OCI-LY7 (cell line): Measurements from ENCODE around the gene FN3K. TPM values are rescaled to one million over a fixed set of nuclear protein-coding genes. Genes with fewer than 3 reads are reported as not detected.

Experiments used
- BruUV-seq: library from RNA; stranded (reverse); fragments of 400-500 nt; replicated peaks from 2 replicates; lab custom pipeline; 2021; lab: Mats Ljungman, UMichigan
- CTCF ChIA-PET: fragments of 300-600 bp; sonication (Branson Sonifier 250); formaldehyde crosslinking; loops from one replicate; lab custom pipeline; 2022; ENCODE audit warnings: antibody characterized with exemption; ENCODE audit not compliant: unreplicated experiment; lab: Charles Lee
- POLR2A ChIA-PET: fragments of 300-600 bp; sonication (Branson Sonifier 250); formaldehyde crosslinking; loops from one replicate; lab custom pipeline; 2022; ENCODE audit warnings: antibody characterized with exemption; lab: Charles Lee
- DNase-seq: peaks from one replicate; pipeline ENCODE4 v3.0.0-alpha.2; 2015; ENCODE audit warnings: low spot score
- H2AFZ ChIP-seq: fragments of 200-600 bp; sonication (generic), shearing (Covaris generic); 2 replicates; pipeline ENCODE4 v1.6.1; 2014; ENCODE audit warnings: mild to moderate bottlenecking, antibody characterized with exemption, low read length, moderate library complexity
- H3K27ac ChIP-seq: fragments of 200-600 bp; sonication (generic); 2 replicates; pipeline ENCODE4 v1.5.1; 2014; ENCODE audit warnings: mixed run types, low read depth, mild to moderate bottlenecking, moderate library complexity, low read length, inconsistent platforms; ENCODE audit not compliant: poor library complexity, severe bottlenecking
- H3K36me3 ChIP-seq: fragments of 200-600 bp; sonication (generic); 2 replicates; pipeline ENCODE4 v1.6.1; 2014; ENCODE audit warnings: mild to moderate bottlenecking, antibody characterized with exemption, low read length, moderate library complexity, mixed read lengths; ENCODE audit not compliant: insufficient read depth
- H3K4me1 ChIP-seq: fragments of 200-600 bp; sonication (generic); 2 replicates; pipeline ENCODE4 v1.5.1; 2014; ENCODE audit warnings: mild to moderate bottlenecking, low read length; ENCODE audit not compliant: insufficient read depth, poor library complexity, severe bottlenecking
- H3K4me2 ChIP-seq: fragments of 200-600 bp; sonication (generic); 2 replicates; pipeline ENCODE4 v1.6.1; 2014; ENCODE audit warnings: mild to moderate bottlenecking, low read length
- H3K4me3 ChIP-seq: fragments of 200-600 bp; sonication (generic); 2 replicates; pipeline ENCODE4 v1.5.1; 2014; ENCODE audit warnings: mild to moderate bottlenecking, low read depth, low read length; ENCODE audit not compliant: poor library complexity, severe bottlenecking
- H3K79me2 ChIP-seq: fragments of 200-600 bp; sonication (generic); 2 replicates; pipeline ENCODE4 v1.6.1; 2016; ENCODE audit warnings: low read depth, mild to moderate bottlenecking, low read length, moderate library complexity, mixed read lengths; ENCODE audit not compliant: insufficient read depth
- H3K9me2 ChIP-seq: fragments of 200-600 bp; sonication (generic); 2 replicates; pipeline ENCODE4 v1.6.1; 2016; ENCODE audit warnings: mild to moderate bottlenecking, low read length, mixed read lengths; ENCODE audit not compliant: insufficient read depth
- H3K9me3 ChIP-seq: fragments of 200-600 bp; sonication (generic); 2 replicates; pipeline ENCODE4 v1.6.1; 2014; ENCODE audit warnings: mild to moderate bottlenecking, mixed run types, low read length, mixed read lengths
- H4K20me1 ChIP-seq: fragments of 200-600 bp; sonication (generic); 2 replicates; pipeline ENCODE4 v1.6.1; 2014; ENCODE audit warnings: mild to moderate bottlenecking, antibody characterized with exemption, low read length, moderate library complexity, mixed read lengths; ENCODE audit not compliant: insufficient read depth
- EZH2phosphoT487 ChIP-seq: fragments of 200-600 bp; sonication (generic); IDR thresholded peaks from 2 replicates; pipeline ENCODE4 v1.6.1; 2018; ENCODE audit warnings: low read depth, borderline replicate concordance, mild to moderate bottlenecking, mixed run types, antibody characterized with exemption, low read length, moderate library complexity, mixed read lengths
- intact Hi-C: fragments of 100-400 bp; cut with micrococcal nuclease; formaldehyde crosslinking; loops from one replicate; pipeline ENCODE4 v1.10.0; 2022; ENCODE audit not compliant: unreplicated experiment
- total RNA-seq, 2 experiments: library from RNA; depleted of rRNA in 1 of 2; stranded (reverse); fragments of >200 nt in 1 of 2; shearing (Covaris generic) in 1 of 2; gene quantifications; 2 replicates each; pipeline ENCODE4 v1.2.3, GENCODE V29; 2014 to 2022
- TF ChIP-seq, protein P1 (sequence below): fragments of 200-600 bp; sonication (generic); conservative IDR thresholded peaks from 2 replicates; pipeline ENCODE4 v1.5.1; 2014; ENCODE audit warnings: mild to moderate bottlenecking, antibody characterized with exemption, low read length, moderate library complexity, mixed read lengths

The FN3K gene
- total RNA-seq, 2 experiments from 2014 or later: 3.8 to 32.3 TPM

- no peak for TF ChIP-seq EZH2phosphoT487
- TF ChIP-seq, protein P1, sequence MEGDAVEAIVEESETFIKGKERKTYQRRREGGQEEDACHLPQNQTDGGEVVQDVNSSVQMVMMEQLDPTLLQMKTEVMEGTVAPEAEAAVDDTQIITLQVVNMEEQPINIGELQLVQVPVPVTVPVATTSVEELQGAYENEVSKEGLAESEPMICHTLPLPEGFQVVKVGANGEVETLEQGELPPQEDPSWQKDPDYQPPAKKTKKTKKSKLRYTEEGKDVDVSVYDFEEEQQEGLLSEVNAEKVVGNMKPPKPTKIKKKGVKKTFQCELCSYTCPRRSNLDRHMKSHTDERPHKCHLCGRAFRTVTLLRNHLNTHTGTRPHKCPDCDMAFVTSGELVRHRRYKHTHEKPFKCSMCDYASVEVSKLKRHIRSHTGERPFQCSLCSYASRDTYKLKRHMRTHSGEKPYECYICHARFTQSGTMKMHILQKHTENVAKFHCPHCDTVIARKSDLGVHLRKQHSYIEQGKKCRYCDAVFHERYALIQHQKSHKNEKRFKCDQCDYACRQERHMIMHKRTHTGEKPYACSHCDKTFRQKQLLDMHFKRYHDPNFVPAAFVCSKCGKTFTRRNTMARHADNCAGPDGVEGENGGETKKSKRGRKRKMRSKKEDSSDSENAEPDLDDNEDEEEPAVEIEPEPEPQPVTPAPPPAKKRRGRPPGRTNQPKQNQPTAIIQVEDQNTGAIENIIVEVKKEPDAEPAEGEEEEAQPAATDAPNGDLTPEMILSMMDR: no peak
- no peak overlapping the region for H3K4me2 ChIP-seq
- H3K79me2 ChIP-seq: no peaks in the 10 kb centered on the region
- H3K4me1 ChIP-seq: peaks cover 4% of the 10 kb centered on the region
- peaks cover 3% of the 10 kb centered on the region for H3K9me3 ChIP-seq
- POLR2A ChIA-PET: interaction anchor here (0.7 to 2.2 kb wide), 3 partner anchors 9 to 194 kb away, joined by 3 to 7 read pairs (median 4); no protein-coding TSS in a partner anchor
- no peaks in the 10 kb centered on the region; the same call in 1 of the 2 replicates for H3K36me3 ChIP-seq
- intact Hi-C loops: no loop called here
- H3K27ac ChIP-seq: no peak overlapping the region
- no peak for DNase-seq
- H4K20me1 ChIP-seq: no peaks in the 10 kb centered on the region
- no peak overlapping the region for H2AFZ ChIP-seq
- BruUV-seq: no TSS peak
- H3K4me3 ChIP-seq: no peak overlapping the region
- H3K9me2 ChIP-seq: no peaks in the 10 kb centered on the region
- CTCF ChIA-PET: interaction anchor here (0.5 kb wide), 1 partner anchor 433 kb away, joined by 9 read pairs; no protein-coding TSS in a partner anchor
These were observed 48.0 kb upstream of the FN3K start for GRCh38 chr17:82687375-82687861.

DNA sequence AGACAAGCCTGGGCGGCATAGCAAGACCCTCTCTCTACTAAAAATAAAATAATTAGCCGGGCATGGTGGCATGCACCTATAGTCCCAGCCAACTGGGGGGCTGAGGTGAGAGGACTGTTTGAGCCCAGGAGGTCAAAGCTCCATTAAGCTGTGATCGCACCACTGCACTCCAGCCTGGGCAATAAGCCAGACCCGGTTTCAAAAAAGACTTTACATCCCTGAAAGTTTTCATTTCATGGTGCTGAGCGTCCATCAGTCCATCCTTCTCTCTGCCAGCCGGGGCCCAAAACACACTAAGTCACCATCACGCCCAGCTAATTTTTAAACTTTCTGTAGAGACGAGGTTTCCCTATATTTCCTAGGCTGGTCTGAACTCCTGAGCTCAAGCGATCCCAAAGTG is 47.5 kb upstream of the FN3K start:
- POLR2A ChIA-PET: interaction anchor here (0.7 to 2.2 kb wide), 3 partner anchors 10 to 194 kb away, joined by 3 to 7 read pairs (median 4); no protein-coding TSS in a partner anchor
- TF ChIP-seq, protein P1: no peak
- TF ChIP-seq EZH2phosphoT487: no peak

GRCh38 chr17:82689077-82689476 is 46.3 kb upstream of the FN3K start:
- H3K9me2 ChIP-seq: no peaks in the 10 kb centered on the region
- H3K4me1 ChIP-seq: peaks cover 4% of the 10 kb centered on the region
- no peaks in the 10 kb centered on the region for H3K79me2 ChIP-seq
- H3K36me3 ChIP-seq: no peaks in the 10 kb centered on the region
- no peak overlapping the region for H3K4me3 ChIP-seq
- no peak overlapping the region for H3K27ac ChIP-seq
- intact Hi-C loops: no loop called here
- peaks cover 2% of the 10 kb centered on the region for H3K9me3 ChIP-seq
- no peak overlapping the region for H3K4me2 ChIP-seq
- POLR2A ChIA-PET: interaction anchor here (0.6 to 2.2 kb wide), 2 partner anchors 11 to 19 kb away, joined by 4 to 7 read pairs; no protein-coding TSS in a partner anchor
- DNase-seq: no peak
- H4K20me1 ChIP-seq: no peaks in the 10 kb centered on the region
- no peak overlapping the region for H2AFZ ChIP-seq
- no peak for TF ChIP-seq EZH2phosphoT487
- TF ChIP-seq, protein P1: no peak
- CTCF ChIA-PET: no interaction called here
- BruUV-seq: no TSS peak

More for the DNA sequence above, 47.5 kb upstream of the FN3K start:
- Histone ChIP-seq H3K4me1 (peaks cover 4% of the 10 kb centered on the region), H3K27ac (no peak overlapping the region), H3K9me2 (no peaks in the 10 kb centered on the region), H3K79me2 (no peaks in the 10 kb centered on the region), H3K4me3 (no peak overlapping the region), H3K4me2 (no peak overlapping the region), H3K9me3 (no peaks in the 10 kb centered on the region; the same call in 1 of the 2 replicates), H2AFZ (no peak overlapping the region), H4K20me1 (no peaks in the 10 kb centered on the region), H3K36me3 (no peaks in the 10 kb centered on the region; the same call in 1 of the 2 replicates)
- intact Hi-C loops: no loop called here
- BruUV-seq: no TSS peak
- CTCF ChIA-PET: interaction anchor here (0.5 kb wide), 1 partner anchor 433 kb away, joined by 9 read pairs; no protein-coding TSS in a partner anchor
- DNase-seq: no peak
